Muscle of back (tissue), 11 donors: ENCODE measurements around the gene SAP30. TPM values are rescaled to one million over a fixed set of nuclear protein-coding genes. Genes with fewer than 3 reads are reported as not detected.

Experiments
- DNase-seq, 3 donors: peaks; one replicate each; pipeline versions ENCODE4 v3.0.0 to v3.0.0-alpha.2; 2013
- polyA plus RNA-seq, 10 donors: library from polyadenylated mRNA; unstranded; fragments of 120-200 nt; gene quantifications; one replicate each; pipeline ENCODE4 v1.2.1, GENCODE V29; 2013; ENCODE audit not compliant: insufficient read length in 10 of 10

The SAP30 gene
- polyA plus RNA-seq, 10 donors = 9.8 to 12.1 (median 10.6) TPM

DNA sequence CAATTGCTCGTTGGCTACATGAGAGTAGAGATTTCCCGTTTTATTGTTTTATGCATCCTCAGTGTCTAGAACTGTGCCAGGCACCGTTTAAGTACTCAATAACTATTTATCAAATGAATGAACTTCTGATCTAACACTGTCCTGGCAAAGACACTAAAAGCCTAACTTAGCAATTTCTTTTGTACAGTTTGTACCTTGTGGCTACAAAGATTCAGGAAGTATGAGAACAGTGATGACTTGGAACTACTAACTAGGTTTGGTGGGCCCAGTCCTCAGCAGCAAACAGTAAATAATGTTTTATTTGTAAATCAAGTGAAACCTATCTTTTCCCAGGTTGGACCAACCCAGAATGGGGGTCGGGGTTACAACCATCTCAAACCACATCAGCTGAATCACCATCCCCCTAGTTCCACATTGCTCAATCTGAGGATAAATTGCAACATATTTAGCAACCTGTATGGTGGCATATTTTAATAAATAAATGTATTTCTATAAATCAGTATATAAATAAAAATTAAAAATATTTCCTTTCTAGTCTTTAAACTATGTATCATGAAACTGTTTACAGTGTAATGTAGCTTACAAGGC lies 40.4 kb downstream of the SAP30 start:
- no peak for DNase-seq

- peak in 1 of 3 donors; percentile 24 for DNase-seq
Measured at GRCh38 chr4:173413036-173413435, 42.3 kb downstream of the SAP30 start.

- no peak for DNase-seq
Measured at GRCh38 chr4:173414456-173414855, 43.7 kb downstream of the SAP30 start.

DNA sequence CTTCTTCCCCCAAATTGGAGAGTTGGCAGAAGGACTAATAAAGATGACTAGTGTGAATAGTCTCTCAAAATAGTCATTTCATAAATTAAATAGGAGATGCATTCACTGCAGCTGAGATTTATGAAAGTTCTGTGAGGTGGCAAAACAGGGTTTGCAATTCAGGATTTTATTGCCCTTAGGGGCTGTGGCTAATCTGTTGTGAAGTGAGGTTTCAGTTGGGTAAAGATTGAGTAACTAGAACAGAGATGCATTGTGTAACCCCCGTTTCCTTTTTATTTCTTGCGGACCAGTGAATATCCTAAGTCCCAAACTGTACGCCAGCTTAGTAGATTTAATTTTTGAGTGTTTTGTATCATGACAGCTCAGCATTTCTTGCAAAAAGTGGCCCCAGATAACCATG lies 44.3 kb downstream of the SAP30 start:
- DNase-seq = no peak

GRCh38 chr4:173415885-173416653 lies 45.3 kb downstream of the SAP30 start:
- DNase-seq = peak in 1 of 3 donors; percentile 31

GRCh38 chr4:173417833-173418232 lies 47.1 kb downstream of the SAP30 start:
- no peak for DNase-seq

GRCh38 chr4:173418639-173419038 lies 47.9 kb downstream of the SAP30 start:
- DNase-seq = no peak

GRCh38 chr4:173420324-173420752 lies 49.6 kb downstream of the SAP30 start:
- peak in 1 of 3 donors; percentile 55 for DNase-seq

GRCh38 chr4:173420801-173421200 lies 50.0 kb downstream of the SAP30 start:
- no peak for DNase-seq

- peak in 1 of 3 donors; percentile 63 for DNase-seq
Measured at GRCh38 chr4:173424899-173425805, 54.4 kb downstream of the SAP30 start.

DNA sequence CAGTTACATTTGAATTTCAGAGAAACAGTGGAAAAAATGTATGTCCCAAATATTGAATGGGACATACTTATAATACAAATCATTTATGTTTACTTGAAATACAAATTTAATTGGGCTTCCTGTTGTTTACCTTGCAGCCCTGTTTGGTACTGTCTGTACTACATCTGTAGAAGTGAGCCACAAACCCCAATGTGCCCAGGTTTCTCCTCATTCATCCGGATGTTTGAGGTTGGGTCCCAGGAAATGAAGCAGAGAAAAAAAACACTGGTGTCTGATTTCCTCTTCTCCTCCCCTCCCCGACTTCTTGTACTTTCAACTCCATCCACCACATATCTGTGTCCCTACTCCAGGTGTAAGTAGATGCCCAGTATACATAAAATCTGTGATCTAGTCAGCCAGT lies 55.3 kb downstream of the SAP30 start:
- DNase-seq = no peak

Other genes with a start within 250 kb of the SAP30 start
- gene GALNT7, start 202.1 kb upstream of the SAP30 start, polyA plus RNA-seq = 10 to 100 TPM; 24.8 to 44.9 (median 31.3) TPM
- gene HMGB2, start 36.6 kb upstream of the SAP30 start, polyA plus RNA-seq = 100 to 1,000 TPM; 113 to 246 (median 167) TPM
- 1 to 10 TPM; 1.9 to 7.0 (median 3.7) TPM for gene SCRG1, start 28.2 kb downstream of the SAP30 start, polyA plus RNA-seq
- gene HAND2, start 159.3 kb downstream of the SAP30 start, polyA plus RNA-seq = 1 to 10 TPM in 1 of 10 donors, under 1 TPM in 6, not detected in 3; 0.15 to 2.5 (median 0.39) TPM